NT2/D1 (cell line): ENCODE measurements around the gene LHFPL3.

ENCODE experiments used
- SUZ12 ChIP-seq: IDR thresholded peaks from 2 replicates; pipeline ENCODE4 v1.6.1; 2011; ENCODE audit not compliant: insufficient read length, insufficient read depth; ENCODE audit errors: extremely low read depth
- YY1 ChIP-seq: IDR thresholded peaks from 2 replicates; pipeline ENCODE4 v1.6.1; 2011; ENCODE audit not compliant: insufficient read length, insufficient read depth
- ZNF274 ChIP-seq: IDR thresholded peaks from 2 replicates; pipeline ENCODE4 v1.6.1; 2011; ENCODE audit warnings: mild to moderate bottlenecking, low read depth, low read length

DNA sequence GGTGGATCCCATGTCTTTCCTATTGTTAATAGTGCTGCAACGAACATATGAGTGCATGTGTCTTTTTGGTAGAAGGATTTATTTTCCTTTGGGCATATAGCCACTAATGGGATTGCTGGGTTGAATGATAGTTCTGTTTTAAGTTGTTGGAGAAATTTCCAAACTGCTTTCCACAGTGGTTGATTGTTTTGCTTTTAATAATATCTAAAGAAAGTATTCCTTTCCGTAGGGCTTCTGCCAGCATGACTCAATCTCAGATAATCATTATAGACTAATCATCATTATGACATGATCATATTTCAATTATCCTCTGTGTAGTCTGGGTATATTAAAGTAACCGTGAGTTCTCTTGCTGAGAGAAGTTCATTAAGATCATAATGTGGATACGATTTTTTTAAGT is 575.4 kb downstream of the LHFPL3 start:
- TF ChIP-seq SUZ12 (no peak), YY1 (no peak), ZNF274 (no peak)
